IMR-90 (cell line): Measurements from ENCODE around the gene ZNF280C. TPM values are rescaled to one million over a fixed set of nuclear protein-coding genes. Genes with fewer than 3 reads are reported as not detected.

Source experiments
- ATAC-seq: fragments of 200-7000 bp; cut with Tn5 transposase; 2 replicates; pipeline ENCODE4 v1.9.1; 2020; ENCODE audit warnings: low read depth, mild to moderate bottlenecking, moderate library complexity
- BruUV-seq: library from RNA; stranded (reverse); fragments of 400-500 nt; replicated peaks from 2 replicates; lab custom pipeline; 2021; lab: Mats Ljungman, UMichigan
- CTCF ChIA-PET: fragments of 300-600 bp; formaldehyde crosslinking; extraction: SDS; loops from one replicate; lab custom pipeline; 2021; ENCODE audit warnings: antibody characterized with exemption; lab: Yijun Ruan, JAX
- POLR2A ChIA-PET: fragments of 300-600 bp; sonication (Branson Sonifier 250); formaldehyde crosslinking; loops from one replicate; lab custom pipeline; 2022; ENCODE audit warnings: antibody characterized with exemption; ENCODE audit not compliant: unreplicated experiment; lab: Charles Lee
- DNase-seq: peaks from one replicate; pipeline ENCODE4 v3.0.0; 2013
- H2AFZ ChIP-seq: replicated peaks from 2 replicates; pipeline ENCODE3; 2013; ENCODE audit warnings: low read length, mild to moderate bottlenecking; ENCODE audit not compliant: poor library complexity
- H2AK5ac ChIP-seq: 2 replicates; pipeline ENCODE4 v1.6.1; 2013; ENCODE audit warnings: low read depth, low read length, inconsistent platforms
- H2AK9ac ChIP-seq: replicated peaks from 2 replicates; pipeline ENCODE3; 2013; ENCODE audit warnings: mild to moderate bottlenecking, low read depth, low read length, moderate library complexity; ENCODE audit not compliant: poor library complexity
- H2BK120ac ChIP-seq: 2 replicates; pipeline ENCODE4 v1.6.1; 2013; ENCODE audit warnings: low read depth, low read length, inconsistent platforms
- H2BK15ac ChIP-seq: 3 replicates; pipeline ENCODE4 v1.6.1; 2013; ENCODE audit warnings: low read depth, low read length, inconsistent platforms
- H2BK20ac ChIP-seq: 2 replicates; pipeline ENCODE4 v1.6.1; 2013; ENCODE audit warnings: low read depth, mild to moderate bottlenecking, inconsistent platforms, low read length, moderate library complexity
- H2BK5ac ChIP-seq: 2 replicates; pipeline ENCODE4 v1.6.1; 2013; ENCODE audit warnings: mild to moderate bottlenecking, low read depth, low read length, inconsistent platforms; ENCODE audit not compliant: poor library complexity, severe bottlenecking
- H3K14ac ChIP-seq: replicated peaks from 2 replicates; pipeline ENCODE4 v1.6.1; 2013; ENCODE audit warnings: low read depth, low read length, inconsistent platforms
- H3K18ac ChIP-seq: 2 replicates; pipeline ENCODE4 v1.6.1; 2013; ENCODE audit warnings: low read depth, low read length, control low read depth
- H3K23ac ChIP-seq: 2 replicates; pipeline ENCODE4 v1.6.1; 2013; ENCODE audit warnings: low read depth, low read length, inconsistent platforms
- H3K27ac ChIP-seq: 2 replicates; pipeline ENCODE4 v1.5.1; 2013; ENCODE audit warnings: mild to moderate bottlenecking, control low read depth, low read length; ENCODE audit not compliant: insufficient read depth
- H3K27me3 ChIP-seq: 2 replicates; pipeline ENCODE4 v1.6.1; 2013; ENCODE audit warnings: low read length; ENCODE audit not compliant: control insufficient read depth, insufficient read depth
- H3K36me3 ChIP-seq: 2 replicates; pipeline ENCODE4 v1.6.1; 2013; ENCODE audit warnings: low read length, mixed read lengths; ENCODE audit not compliant: control insufficient read depth, insufficient read depth
- H3K4ac ChIP-seq: 2 replicates; pipeline ENCODE4 v1.6.1; 2013; ENCODE audit warnings: low read depth, low read length, inconsistent platforms
- H3K4me1 ChIP-seq: 2 replicates; pipeline ENCODE4 v1.6.1; 2013; ENCODE audit warnings: low read length, mixed read lengths; ENCODE audit not compliant: control insufficient read depth, insufficient read depth
- H3K4me2 ChIP-seq: 2 replicates; pipeline ENCODE4 v1.6.1; 2013; ENCODE audit warnings: low read depth, mild to moderate bottlenecking, control low read depth, low read length, moderate library complexity
- H3K4me3 ChIP-seq: 2 replicates; pipeline ENCODE4 v1.5.1; 2013; ENCODE audit warnings: low read depth, mild to moderate bottlenecking, control low read depth, low read length, moderate library complexity; ENCODE audit not compliant: insufficient read depth
- H3K56ac ChIP-seq: 2 replicates; pipeline ENCODE4 v1.6.1; 2013; ENCODE audit warnings: low read length, inconsistent platforms; ENCODE audit not compliant: insufficient read depth; ENCODE audit errors: extremely low read depth
- H3K79me1 ChIP-seq, 2 experiments: 2 replicates each; pipeline ENCODE4 v1.6.1; 2013; ENCODE audit warnings: low read length in 2 of 2, inconsistent platforms in 1 of 2, low read depth in 1 of 2
- H3K9ac ChIP-seq: 2 replicates; pipeline ENCODE4 v1.6.1; 2013; ENCODE audit warnings: low read depth, low read length, control low read depth
- H3K9me1 ChIP-seq: 2 replicates; pipeline ENCODE4 v1.6.1; 2013; ENCODE audit warnings: low read length, inconsistent platforms; ENCODE audit not compliant: insufficient read depth
- H3K9me3 ChIP-seq: 2 replicates; pipeline ENCODE4 v1.6.1; 2013; ENCODE audit warnings: low read length; ENCODE audit not compliant: control insufficient read depth, insufficient read depth
- H4K20me1 ChIP-seq: 2 replicates; pipeline ENCODE4 v1.6.1; 2013; ENCODE audit warnings: low read length, inconsistent platforms; ENCODE audit not compliant: insufficient read depth
- H4K5ac ChIP-seq: 2 replicates; pipeline ENCODE4 v1.6.1; 2013; ENCODE audit warnings: mild to moderate bottlenecking, low read depth, low read length, control low read depth
- H4K8ac ChIP-seq, 2 experiments: 2 replicates each; pipeline ENCODE4 v1.6.1; 2013; ENCODE audit warnings: low read depth in 2 of 2, low read length in 2 of 2, control low read depth in 1 of 2, inconsistent platforms in 1 of 2
- H4K91ac ChIP-seq: 2 replicates; pipeline ENCODE4 v1.6.1; 2013; ENCODE audit warnings: low read depth, low read length, inconsistent platforms; ENCODE audit not compliant: insufficient read depth
- CEBPB ChIP-seq: IDR thresholded peaks from 2 replicates; pipeline ENCODE4 v1.6.1; 2012; ENCODE audit warnings: low read depth, low read length, improper control_type of control experiment
- FOS ChIP-seq: fragments of 150-350 bp; IDR thresholded peaks from 2 replicates; pipeline ENCODE4 v1.6.1; 2016; ENCODE audit warnings: low read depth, low read length
- POLR2A ChIP-seq: IDR thresholded peaks from 2 replicates; pipeline ENCODE4 v1.6.1; 2012; ENCODE audit warnings: mild to moderate bottlenecking, low read depth, low read length
- WGBS, 2 experiments: methylation state at CpG; one replicate each; pipeline versions ENCODE4 v1.1.5 to v1.1.7; 2013; ENCODE audit warnings: missing lambda C conversion rate in 2 of 2; ENCODE audit not compliant: insufficient read length in 1 of 2; ENCODE audit errors: extremely low coverage in 2 of 2; 5-methylcytosine and 5-hydroxymethylcytosine counted together
- dilution Hi-C: fragments of 300-500 bp; cut with HindIII; formaldehyde crosslinking; loops from one replicate; pipeline ENCODE4 v1.14.3; 2018; ENCODE audit warnings: low sequenced_read_pairs; ENCODE audit not compliant: unreplicated experiment
- in situ Hi-C: fragments of 300-500 bp; cut with MboI; formaldehyde crosslinking; loops from 3 replicates; pipeline ENCODE4 v1.14.3; 2019; ENCODE audit warnings: low sequenced_read_pairs, inconsistent platforms, mixed read lengths
- intact Hi-C: fragments of 100-400 bp; cut with micrococcal nuclease; formaldehyde crosslinking; loops from 2 replicates; pipeline ENCODE4 v1.10.0; 2022
- polyA plus RNA-seq, 3 experiments: library from polyadenylated mRNA; depleted of rRNA; stranded (reverse); fragments of >200 nt; gene quantifications; 2 replicates each; pipeline ENCODE4 v1.2.3, GENCODE V29; 2012; ENCODE audit warnings: low replicate concordance in 1 of 3
- total RNA-seq: library from RNA; depleted of rRNA; stranded (reverse); fragments of >200 nt; gene quantifications from 2 replicates; pipeline ENCODE4 v1.2.3, GENCODE V29; 2012

Gene ZNF280C
- total and polyA plus RNA-seq, 2 of the 4 experiments (the other 2 are of a cell fraction): 3.1 to 4.5 TPM

- Histone ChIP-seq H3K4me1 (peaks cover 7% of the 10 kb centered on the region), H3K9me1 (peaks cover 11% of the 10 kb centered on the region; the same call in 1 of the 2 replicates), H3K27me3 (peaks cover 2% of the 10 kb centered on the region; the same call in 1 of the 2 replicates), H3K14ac (peak overlapping the region; percentile 94), H3K79me1 (no peaks in the 10 kb centered on the region), H4K91ac (peak overlapping the region; percentile 57), H3K4me2 (peak overlapping the region; percentile 67), H3K27ac (peak overlapping the region; percentile 50; the same call in 1 of the 2 replicates), H3K9me3 (no peaks in the 10 kb centered on the region), H3K36me3 (no peaks in the 10 kb centered on the region), H4K5ac (no peak overlapping the region; the same call in 1 of the 2 replicates), H3K4ac (peak overlapping the region; percentile 85), H3K4me3 (no peak overlapping the region), H2BK5ac (peak overlapping the region; percentile 76), H3K23ac (peak overlapping the region; percentile 76), H4K20me1 (no peaks in the 10 kb centered on the region), H2AK9ac (no peak overlapping the region), H2AK5ac (no peak overlapping the region), H3K18ac (no peak overlapping the region), H3K56ac (peak overlapping the region; percentile 69; the same call in 1 of the 2 replicates), H2BK120ac (peak overlapping the region; percentile 95), H3K9ac (peak overlapping the region; percentile 36; the same call in 1 of the 2 replicates), H2AFZ (no peak overlapping the region), H2BK20ac (peak overlapping the region; percentile 61; the same call in 1 of the 2 replicates), H2BK15ac (peak overlapping the region; percentile 36; the same call in 1 of the 3 replicates), H4K8ac (peak overlapping the region in 1 of 2 experiments; percentile 47; a peak in 1 of 4 replicates)
- BruUV-seq: no TSS peak
- DNase-seq (peak; percentile 91), ATAC-seq (peak; percentile 52)
- POLR2A ChIA-PET: no interaction called here
- intact Hi-C loops: loop anchor here (5.0 kb wide), 1 partner anchor 61 kb away; the partner anchor contains the start of gene ELF4
- in situ Hi-C loops: no loop called here
- WGBS, 2 experiments: no CpG with 5 or more reads among the region's 7 CpGs
- peak; percentile 69 for TF ChIP-seq CEBPB
- TF ChIP-seq FOS: no peak
- peak; percentile 53; the same call in 1 of the 2 replicates for TF ChIP-seq POLR2A
- dilution Hi-C loops: no loop called here
- CTCF ChIA-PET: interaction anchor here (1.0 kb wide), 1 partner anchor 18 kb away, joined by 3 read pairs; no protein-coding TSS in a partner anchor
Measured at GRCh38 chrX:130173190-130173895, 95.4 kb downstream of the ZNF280C start.
